Prostate gland (tissue), 2 donors: ENCODE data around the gene GRIA4.

Source experiments
- CTCF ChIP-seq, 4 experiments: fragments of 200-600 bp in 2 of 4; fragments of 450-650 bp in 2 of 4; sonication (generic) in 2 of 4; IDR thresholded peaks; 1 replicate in 3 of 4; 2 replicates in 1 of 4; pipeline ENCODE4 v1.5.1; 2016 to 2019; ENCODE audit warnings: antibody characterized with exemption in 4 of 4, mild to moderate bottlenecking in 2 of 4, moderate library complexity in 2 of 4
- POLR2A ChIP-seq: fragments of 450-650 bp; IDR thresholded peaks from one replicate; pipeline ENCODE4 v1.6.1; 2016; ENCODE audit warnings: antibody characterized with exemption, mild to moderate bottlenecking

GRCh38 chr11:105793092-105793491 is 183.2 kb downstream of the GRIA4 start:
- TF ChIP-seq CTCF (IDR thresholded peaks at IDR 0.05) (no peak), POLR2A (no peak)
